Parathyroid adenoma (tissue), 2 donors: ENCODE data around the gene JPT1.
"Not testable (repeated sequence)": the region's sequence is repeated elsewhere in the genome, so short reads cannot be mapped to it uniquely, and the experiment has no call there.

Experiments
- H2AFZ ChIP-seq: fragments of 300-600 bp; sonication (generic); one replicate; pipeline ENCODE4 v1.7.0; 2017; ENCODE audit warnings: antibody characterized with exemption, mild to moderate bottlenecking
- H3K27ac ChIP-seq: fragments of 300-600 bp; sonication (generic); one replicate; pipeline ENCODE4 v1.7.0; 2017
- H3K27me3 ChIP-seq: fragments of 300-600 bp; sonication (generic); one replicate; pipeline ENCODE4 v1.7.0; 2017; ENCODE audit warnings: low read length; ENCODE audit not compliant: control insufficient read depth, insufficient read depth
- H3K36me3 ChIP-seq: fragments of 300-600 bp; sonication (generic); one replicate; pipeline ENCODE4 v1.7.0; 2017; ENCODE audit warnings: low read length; ENCODE audit not compliant: control insufficient read depth, insufficient read depth
- H3K4me1 ChIP-seq: fragments of 300-600 bp; sonication (generic); one replicate; pipeline ENCODE4 v1.7.0; 2017; ENCODE audit warnings: control low read depth
- H3K4me2 ChIP-seq: fragments of 300-600 bp; sonication (generic); one replicate; pipeline ENCODE4 v1.7.0; 2017; ENCODE audit warnings: low read length
- H3K4me3 ChIP-seq: fragments of 300-600 bp; sonication (generic); one replicate; pipeline ENCODE4 v1.7.0; 2017; ENCODE audit warnings: low read depth, low read length
- H3K79me2 ChIP-seq: fragments of 300-600 bp; sonication (generic); one replicate; pipeline ENCODE4 v1.7.0; 2017; ENCODE audit warnings: control low read depth
- H3K9ac ChIP-seq: fragments of 300-600 bp; sonication (generic); one replicate; pipeline ENCODE4 v1.7.0; 2017; ENCODE audit warnings: mild to moderate bottlenecking
- H3K9me3 ChIP-seq: fragments of 300-600 bp; sonication (generic); one replicate; pipeline ENCODE4 v1.7.0; 2017; ENCODE audit warnings: low read length; ENCODE audit not compliant: control insufficient read depth
- TF ChIP-seq, protein P1 (sequence below): fragments of 300-600 bp; sonication (generic); IDR thresholded peaks from one replicate; pipeline ENCODE4 v1.7.0; 2017; ENCODE audit warnings: antibody characterized with exemption, mild to moderate bottlenecking
- donor health status: primary hyperparathyroidism.

JPT1 gene

DNA sequence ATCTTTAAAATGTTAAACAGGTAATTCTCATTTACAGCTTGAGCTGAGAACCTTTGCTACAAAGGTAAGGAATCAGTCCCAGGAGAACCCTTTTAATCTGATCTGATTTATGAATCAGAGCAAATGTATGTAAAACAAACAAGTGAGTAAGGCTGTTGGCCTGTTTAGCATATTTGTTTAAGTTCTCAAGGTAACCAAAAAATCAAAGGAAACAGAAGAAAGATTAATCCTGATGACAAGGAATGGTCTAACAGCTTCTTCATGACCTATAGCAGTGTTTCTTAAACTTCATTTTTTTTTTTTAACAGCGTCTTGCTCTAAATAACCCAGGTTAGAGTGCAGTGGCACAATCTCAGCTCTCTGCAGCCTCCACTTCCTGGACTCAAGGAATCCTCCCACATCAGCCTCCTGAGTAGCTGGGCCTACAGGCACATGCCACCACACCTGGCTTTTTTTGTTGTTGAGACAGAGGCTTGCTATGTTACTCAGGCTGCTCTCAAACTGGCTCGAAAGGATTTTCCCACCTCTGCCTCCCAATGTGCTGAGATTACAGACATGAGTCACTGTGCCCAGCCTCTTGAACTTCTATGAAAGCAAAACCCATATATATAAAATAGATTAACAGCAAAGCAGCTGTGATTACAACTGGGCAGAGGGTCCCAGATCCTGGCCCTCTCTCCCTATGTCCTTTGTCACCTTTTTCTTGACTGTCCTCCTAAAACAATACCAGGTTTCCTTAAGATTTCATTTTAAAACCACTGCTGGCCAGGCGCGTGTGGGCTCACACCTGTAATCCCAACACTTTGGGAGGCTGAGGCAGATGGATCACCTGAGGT is 5.1 kb upstream of the JPT1 start:
- no peaks in the 10 kb centered on the region for H3K79me2 ChIP-seq
- no peak overlapping the region for H3K9ac ChIP-seq
- no peaks in the 10 kb centered on the region for H3K36me3 ChIP-seq
- H3K27me3 ChIP-seq = no peaks in the 10 kb centered on the region
- no peaks in the 10 kb centered on the region for H3K9me3 ChIP-seq
- no peaks in the 10 kb centered on the region for H3K4me1 ChIP-seq
- TF ChIP-seq, protein P1, sequence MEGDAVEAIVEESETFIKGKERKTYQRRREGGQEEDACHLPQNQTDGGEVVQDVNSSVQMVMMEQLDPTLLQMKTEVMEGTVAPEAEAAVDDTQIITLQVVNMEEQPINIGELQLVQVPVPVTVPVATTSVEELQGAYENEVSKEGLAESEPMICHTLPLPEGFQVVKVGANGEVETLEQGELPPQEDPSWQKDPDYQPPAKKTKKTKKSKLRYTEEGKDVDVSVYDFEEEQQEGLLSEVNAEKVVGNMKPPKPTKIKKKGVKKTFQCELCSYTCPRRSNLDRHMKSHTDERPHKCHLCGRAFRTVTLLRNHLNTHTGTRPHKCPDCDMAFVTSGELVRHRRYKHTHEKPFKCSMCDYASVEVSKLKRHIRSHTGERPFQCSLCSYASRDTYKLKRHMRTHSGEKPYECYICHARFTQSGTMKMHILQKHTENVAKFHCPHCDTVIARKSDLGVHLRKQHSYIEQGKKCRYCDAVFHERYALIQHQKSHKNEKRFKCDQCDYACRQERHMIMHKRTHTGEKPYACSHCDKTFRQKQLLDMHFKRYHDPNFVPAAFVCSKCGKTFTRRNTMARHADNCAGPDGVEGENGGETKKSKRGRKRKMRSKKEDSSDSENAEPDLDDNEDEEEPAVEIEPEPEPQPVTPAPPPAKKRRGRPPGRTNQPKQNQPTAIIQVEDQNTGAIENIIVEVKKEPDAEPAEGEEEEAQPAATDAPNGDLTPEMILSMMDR = no peak
- no peak overlapping the region for H2AFZ ChIP-seq
- no peak overlapping the region for H3K4me3 ChIP-seq
- H3K4me2 ChIP-seq = no peak overlapping the region
- no peak overlapping the region for H3K27ac ChIP-seq

DNA sequence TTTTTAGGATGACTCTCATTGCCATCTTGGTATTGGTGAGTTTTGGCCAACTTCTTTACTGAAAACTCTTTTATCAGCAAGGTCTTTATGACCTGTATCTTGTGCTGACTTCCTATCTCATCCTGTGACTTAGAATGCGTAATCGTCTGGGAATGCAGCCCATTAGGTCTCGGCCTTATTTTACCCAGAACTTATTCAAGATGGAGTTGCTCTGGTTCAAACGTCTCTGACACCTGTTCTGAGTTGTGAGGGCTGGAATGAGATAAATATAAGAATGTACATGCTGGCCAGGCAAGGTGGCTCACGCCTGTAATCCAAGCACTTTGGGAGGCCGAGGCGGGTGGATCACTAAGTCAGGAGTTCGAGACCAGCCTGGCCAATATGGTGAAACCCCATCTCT is 4.2 kb upstream of the JPT1 start:
- H3K4me1 ChIP-seq, H3K9me3 ChIP-seq, H3K79me2 ChIP-seq, H3K27me3 ChIP-seq, H3K9ac ChIP-seq, H3K4me3 ChIP-seq, H3K4me2 ChIP-seq, H3K27ac ChIP-seq, H3K36me3 ChIP-seq, H2AFZ ChIP-seq: not testable (repeated sequence)

DNA sequence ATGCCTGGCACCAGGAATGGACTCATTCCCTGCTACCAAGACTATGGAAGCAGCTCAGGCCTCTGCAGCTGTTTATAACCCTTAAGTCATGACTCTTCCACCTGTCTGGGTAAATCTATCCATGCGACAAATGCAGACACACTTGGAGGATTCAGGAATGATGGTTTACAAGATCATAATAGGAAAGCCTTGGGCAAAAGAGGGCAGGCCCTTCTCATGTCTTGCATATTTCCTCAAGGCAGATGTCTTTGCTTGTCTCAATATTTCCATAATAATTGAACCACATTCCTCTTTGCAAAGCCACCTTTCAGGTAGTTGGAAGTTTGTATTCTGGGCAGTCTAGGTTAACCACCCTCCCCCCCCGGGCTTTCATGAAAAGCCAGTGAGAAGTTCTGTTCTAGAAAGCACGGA is 884 bp upstream of the JPT1 start:
- no peak overlapping the region for H3K4me2 ChIP-seq
- no peaks in the 10 kb centered on the region for H3K9me3 ChIP-seq
- no peak overlapping the region for H3K27ac ChIP-seq
- H3K79me2 ChIP-seq = peaks cover 7% of the 10 kb centered on the region
- no peak overlapping the region for H3K9ac ChIP-seq
- no peaks in the 10 kb centered on the region for H3K36me3 ChIP-seq
- peak overlapping the region; percentile 82 for H2AFZ ChIP-seq
- TF ChIP-seq, protein P1 = no peak
- H3K4me3 ChIP-seq = no peak overlapping the region
- no peaks in the 10 kb centered on the region for H3K27me3 ChIP-seq
- no peaks in the 10 kb centered on the region for H3K4me1 ChIP-seq

DNA sequence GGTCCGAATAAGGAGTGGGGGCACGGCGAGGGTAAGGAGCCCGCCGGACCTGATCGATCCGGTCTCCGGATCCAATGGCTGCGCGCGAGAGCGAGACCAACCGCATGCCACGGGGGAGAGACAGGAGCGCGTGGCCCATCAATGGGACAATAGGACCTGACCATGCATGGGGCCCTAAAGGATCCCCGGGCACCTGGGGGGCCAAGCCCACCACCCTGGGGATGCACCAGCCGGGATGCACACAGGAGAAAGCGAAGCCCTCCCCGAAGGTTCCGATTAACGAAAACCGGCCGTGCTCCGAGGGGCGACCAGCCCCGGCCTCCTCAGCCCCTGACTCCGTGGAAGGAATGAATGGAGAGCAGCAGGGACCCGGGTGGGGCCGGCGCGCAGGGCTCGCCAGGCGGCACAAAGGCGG is 525 bp downstream of the JPT1 start:
- Histone ChIP-seq H2AFZ (peak overlapping the region; percentile 82), H3K36me3 (no peaks in the 10 kb centered on the region), H3K4me1 (no peaks in the 10 kb centered on the region), H3K4me3 (peak overlapping the region; percentile 87), H3K27me3 (no peaks in the 10 kb centered on the region), H3K79me2 (peaks cover 7% of the 10 kb centered on the region), H3K9me3 (no peaks in the 10 kb centered on the region), H3K27ac (no peak overlapping the region), H3K9ac (no peak overlapping the region), H3K4me2 (peak overlapping the region; percentile 99)
- TF ChIP-seq, protein P1 = no peak

DNA sequence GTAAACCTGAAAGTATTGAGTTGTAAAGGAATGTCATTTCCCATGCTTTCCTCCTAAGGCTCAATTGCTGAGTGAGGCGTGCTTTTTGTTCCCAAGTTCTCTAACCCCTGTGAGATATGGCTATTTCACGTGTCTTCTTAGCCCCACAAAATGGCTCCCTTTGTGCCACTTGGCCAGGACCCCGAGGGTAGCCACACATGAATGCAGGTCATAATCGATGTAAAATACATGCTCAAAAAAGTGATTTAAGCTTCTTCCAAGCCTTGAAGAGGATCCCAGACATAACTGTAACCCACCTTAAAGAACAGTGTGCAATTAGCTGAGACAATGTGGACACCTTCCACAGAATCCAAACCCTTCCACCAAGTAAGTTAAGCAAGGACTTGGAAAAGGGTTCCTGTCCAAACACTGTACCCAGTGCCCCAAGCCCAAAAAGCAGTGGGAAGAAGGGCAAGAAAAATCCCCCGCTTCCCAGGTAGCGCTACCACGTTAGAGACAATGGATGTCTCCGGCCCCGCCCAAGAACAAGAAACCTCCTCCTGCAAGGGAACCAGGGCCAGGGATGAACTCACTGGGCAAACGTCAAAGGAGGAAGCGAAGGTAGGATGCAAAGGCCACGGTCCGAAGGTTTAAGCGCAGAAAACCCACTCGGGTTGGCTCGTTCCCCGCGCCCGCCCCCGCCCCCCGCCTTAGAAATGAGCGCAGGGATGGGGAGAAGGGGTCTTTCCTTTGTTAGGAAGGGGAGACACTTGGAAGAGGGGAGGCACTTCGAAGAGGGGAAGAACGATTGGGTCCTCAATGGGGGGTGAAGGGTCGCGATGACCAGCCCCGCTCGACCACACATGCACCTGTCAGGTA is 1.2 kb downstream of the JPT1 start:
- peaks cover 7% of the 10 kb centered on the region for H3K79me2 ChIP-seq
- H3K4me1 ChIP-seq = no peaks in the 10 kb centered on the region
- H3K9me3 ChIP-seq = no peaks in the 10 kb centered on the region
- H3K9ac ChIP-seq = no peak overlapping the region
- H3K27ac ChIP-seq = no peak overlapping the region
- peak overlapping the region; percentile 87 for H3K4me3 ChIP-seq
- peak overlapping the region; percentile 82 for H2AFZ ChIP-seq
- TF ChIP-seq, protein P1 = no peak
- H3K36me3 ChIP-seq = no peaks in the 10 kb centered on the region
- H3K27me3 ChIP-seq = no peaks in the 10 kb centered on the region
- peak overlapping the region; percentile 99 for H3K4me2 ChIP-seq
